Activated T-cell treated with anti-CD3 and anti-CD28 coated beads for 1 hour (primary cell): ENCODE results near the gene HELZ.
A peak's percentile ranks its signal among the peaks of the same experiment; 100 is the strongest.
"Not testable (repeated sequence)": the region's sequence is repeated elsewhere in the genome, so short reads cannot be mapped to it uniquely, and the experiment has no call there.

Source experiments
- DNase-seq: peaks from one replicate; pipeline ENCODE4 v3.0.0-alpha.2; 2020; ENCODE audit warnings: low read depth

The HELZ gene, protein sequence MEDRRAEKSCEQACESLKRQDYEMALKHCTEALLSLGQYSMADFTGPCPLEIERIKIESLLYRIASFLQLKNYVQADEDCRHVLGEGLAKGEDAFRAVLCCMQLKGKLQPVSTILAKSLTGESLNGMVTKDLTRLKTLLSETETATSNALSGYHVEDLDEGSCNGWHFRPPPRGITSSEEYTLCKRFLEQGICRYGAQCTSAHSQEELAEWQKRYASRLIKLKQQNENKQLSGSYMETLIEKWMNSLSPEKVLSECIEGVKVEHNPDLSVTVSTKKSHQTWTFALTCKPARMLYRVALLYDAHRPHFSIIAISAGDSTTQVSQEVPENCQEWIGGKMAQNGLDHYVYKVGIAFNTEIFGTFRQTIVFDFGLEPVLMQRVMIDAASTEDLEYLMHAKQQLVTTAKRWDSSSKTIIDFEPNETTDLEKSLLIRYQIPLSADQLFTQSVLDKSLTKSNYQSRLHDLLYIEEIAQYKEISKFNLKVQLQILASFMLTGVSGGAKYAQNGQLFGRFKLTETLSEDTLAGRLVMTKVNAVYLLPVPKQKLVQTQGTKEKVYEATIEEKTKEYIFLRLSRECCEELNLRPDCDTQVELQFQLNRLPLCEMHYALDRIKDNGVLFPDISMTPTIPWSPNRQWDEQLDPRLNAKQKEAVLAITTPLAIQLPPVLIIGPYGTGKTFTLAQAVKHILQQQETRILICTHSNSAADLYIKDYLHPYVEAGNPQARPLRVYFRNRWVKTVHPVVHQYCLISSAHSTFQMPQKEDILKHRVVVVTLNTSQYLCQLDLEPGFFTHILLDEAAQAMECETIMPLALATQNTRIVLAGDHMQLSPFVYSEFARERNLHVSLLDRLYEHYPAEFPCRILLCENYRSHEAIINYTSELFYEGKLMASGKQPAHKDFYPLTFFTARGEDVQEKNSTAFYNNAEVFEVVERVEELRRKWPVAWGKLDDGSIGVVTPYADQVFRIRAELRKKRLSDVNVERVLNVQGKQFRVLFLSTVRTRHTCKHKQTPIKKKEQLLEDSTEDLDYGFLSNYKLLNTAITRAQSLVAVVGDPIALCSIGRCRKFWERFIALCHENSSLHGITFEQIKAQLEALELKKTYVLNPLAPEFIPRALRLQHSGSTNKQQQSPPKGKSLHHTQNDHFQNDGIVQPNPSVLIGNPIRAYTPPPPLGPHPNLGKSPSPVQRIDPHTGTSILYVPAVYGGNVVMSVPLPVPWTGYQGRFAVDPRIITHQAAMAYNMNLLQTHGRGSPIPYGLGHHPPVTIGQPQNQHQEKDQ (N-terminal part only)

DNA sequence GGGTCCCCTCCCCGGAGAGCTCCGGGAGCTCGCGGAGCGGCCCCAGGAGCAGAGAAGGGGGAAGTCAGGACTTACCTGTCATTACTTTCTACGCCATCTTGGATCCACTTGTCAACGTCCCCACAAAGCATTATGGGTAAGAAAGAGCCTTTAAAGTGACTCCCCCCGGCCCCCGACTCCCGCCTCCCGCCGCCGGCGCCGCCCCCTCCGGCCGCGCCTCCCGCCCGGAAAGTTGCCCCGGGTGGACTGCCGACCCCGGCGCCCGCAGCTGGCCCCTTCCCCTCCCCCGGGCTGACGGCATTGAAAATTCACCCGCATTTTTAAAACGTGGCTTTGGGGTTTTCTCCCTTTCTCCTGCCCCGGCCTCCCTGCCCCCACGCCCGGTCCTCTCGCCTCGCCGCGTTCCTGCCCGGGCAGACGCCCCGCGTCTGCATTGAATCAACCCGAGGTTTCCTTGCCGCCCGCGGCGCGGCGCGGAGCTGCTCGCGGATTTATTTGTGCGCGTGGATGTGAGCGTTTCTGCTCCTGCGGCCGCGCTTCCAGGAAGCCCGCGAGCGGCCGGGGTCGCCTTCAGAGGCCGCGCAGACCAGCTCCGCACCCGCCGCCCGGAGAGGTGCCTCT lies at the start of gene HELZ:
TSS of gene HELZ (minus strand) at position 124 of the 621 bp plus-strand sequence. CDS start 26,392 bp downstream, outside the sequence.
- peak; percentile 52 for DNase-seq

DNA sequence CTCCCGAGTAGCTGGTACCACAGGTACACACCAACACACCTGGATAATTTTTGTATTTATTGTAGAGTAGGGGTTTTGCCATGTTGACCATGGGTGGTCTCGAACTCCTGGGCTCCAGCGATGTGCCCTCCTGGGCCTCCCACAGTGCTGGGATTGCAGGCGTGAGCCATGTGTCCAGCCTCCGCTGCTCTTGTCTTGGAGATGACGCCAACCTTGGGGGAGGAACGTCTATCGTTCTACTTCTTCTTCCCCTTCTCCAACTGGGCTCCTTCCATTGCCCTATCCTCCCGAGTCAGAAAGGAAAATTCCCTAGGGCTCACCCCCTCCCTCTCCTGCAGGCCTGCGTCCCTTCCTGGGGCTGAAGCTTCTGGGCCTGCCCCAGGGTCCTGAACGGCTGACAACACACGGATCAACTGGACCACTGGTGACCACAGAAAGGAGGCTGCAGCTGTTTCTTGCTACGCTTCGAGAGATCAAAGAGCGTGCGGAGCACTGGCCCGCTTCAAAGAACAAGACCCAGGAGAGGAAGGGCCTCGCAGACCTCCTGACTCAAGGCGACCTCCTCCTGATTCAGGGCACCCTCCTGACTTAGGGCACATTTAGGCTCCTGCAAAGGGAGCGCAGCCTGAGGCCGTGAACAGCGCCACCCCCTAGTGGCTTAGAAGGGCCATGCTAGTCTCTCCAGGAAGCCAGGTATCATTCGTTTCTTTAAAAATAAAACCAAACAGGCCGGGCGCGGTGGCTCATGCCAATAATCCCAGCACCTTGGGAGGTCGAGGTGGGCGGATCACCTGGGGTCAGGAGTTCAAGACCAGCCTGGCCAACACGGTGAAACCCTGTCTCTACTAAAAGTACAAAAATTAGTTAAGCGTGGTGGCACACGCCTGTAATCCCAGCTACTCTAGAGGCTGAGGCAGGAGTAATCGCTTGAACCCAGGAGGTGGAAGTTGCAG lies 48.5 kb upstream of the HELZ start:
- peak; percentile 54 for DNase-seq

DNA sequence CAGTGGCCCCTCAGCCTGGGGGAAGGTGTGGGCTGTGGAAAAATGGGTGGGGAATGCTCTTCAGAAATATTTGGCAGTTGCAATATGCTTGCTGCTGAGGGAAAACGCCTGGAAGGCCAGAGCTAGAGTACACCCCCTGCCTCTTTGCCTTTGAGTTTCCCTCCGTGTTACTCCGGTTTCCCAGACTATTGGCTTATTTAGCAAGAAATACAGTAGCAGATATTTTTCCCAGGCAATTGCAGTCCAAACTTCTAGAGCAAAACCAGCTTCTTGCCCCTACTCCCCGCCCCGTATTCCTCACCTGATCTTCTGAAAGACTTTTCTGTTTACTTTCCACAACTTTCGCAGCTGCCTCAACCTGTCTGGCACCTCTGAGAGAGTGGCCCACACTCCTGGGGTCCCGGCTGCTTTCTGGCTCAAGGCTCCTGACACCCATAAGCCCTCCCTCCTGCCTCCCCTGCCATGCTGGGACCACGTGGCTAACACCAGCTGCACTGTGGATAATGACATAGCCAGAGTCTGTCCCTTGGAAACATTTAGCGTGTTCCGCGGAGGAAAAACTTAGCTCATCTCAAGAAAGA lies 45.8 kb upstream of the HELZ start:
- DNase-seq, result no peak

DNA sequence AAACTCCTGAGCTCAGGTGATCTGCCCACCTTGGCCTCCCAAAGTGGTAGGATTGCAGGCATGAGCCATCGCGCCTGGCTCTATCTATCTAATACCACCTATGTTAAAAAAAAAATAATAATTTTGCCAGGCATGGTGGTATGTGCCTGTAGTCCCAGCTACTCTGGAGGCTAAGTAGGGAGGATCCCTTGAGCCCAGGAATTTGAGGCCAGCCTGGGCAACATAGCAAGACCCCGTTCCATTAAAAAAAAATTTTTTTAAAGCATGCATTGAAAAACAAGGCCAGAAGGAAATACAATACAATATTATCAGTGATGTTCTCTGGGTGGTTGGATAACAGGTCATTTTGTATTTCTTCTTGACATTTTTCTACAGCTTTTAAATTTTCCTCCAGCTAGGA lies 45.2 kb upstream of the HELZ start:
- DNase-seq, result no peak

DNA sequence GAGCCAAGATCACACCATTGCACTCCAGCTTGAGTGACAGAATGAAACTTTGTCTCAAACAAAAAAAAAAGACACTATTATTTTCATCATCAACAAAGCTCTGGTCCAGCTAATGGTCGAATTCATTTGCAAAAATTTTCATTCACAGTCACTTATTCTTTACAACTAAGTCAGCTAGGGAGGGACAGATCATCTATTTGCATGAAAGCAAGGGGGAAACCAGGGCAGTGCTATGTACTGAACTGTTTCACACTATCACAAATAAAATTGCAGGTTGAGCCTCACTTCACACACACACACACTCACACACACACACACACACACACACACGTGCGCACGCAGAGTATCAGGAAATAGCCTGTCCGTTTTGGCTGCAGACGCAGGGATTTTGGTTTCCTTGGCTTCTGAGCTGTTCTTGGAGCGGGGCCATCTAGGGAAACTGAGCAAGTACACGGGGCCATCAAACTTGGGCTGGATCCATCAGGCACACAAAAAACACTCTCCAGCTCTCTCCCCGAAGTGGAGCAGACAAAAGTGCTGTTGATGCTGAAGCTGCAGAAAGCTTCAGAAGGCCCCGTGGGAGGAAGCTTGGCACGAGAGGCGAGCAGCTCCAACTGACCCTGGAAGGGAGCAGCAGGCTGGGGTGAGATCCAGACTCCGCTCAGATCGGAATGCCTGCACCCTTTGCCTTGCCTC lies 44.3 kb upstream of the HELZ start:
- DNase-seq, result no peak

DNA sequence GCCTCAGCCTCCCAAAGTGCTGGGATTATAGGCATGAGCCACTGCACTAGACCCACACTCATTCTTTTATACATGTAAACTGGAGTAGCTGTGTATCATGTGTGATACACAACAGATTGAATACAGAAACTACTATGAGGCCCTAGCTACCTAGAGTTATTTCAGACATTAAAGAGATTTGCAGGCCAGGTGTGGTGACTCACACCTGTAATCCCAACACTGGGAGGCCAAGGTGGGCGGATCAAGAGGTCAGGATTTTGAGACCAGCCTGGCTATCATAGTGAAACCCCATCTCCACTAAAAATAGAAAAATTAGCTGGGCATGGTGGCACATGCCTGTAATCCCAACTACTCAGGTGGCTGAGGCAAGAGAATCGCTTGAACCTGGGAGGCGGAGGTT lies 41.8 kb upstream of the HELZ start:
- DNase-seq, result not testable (repeated sequence)

DNA sequence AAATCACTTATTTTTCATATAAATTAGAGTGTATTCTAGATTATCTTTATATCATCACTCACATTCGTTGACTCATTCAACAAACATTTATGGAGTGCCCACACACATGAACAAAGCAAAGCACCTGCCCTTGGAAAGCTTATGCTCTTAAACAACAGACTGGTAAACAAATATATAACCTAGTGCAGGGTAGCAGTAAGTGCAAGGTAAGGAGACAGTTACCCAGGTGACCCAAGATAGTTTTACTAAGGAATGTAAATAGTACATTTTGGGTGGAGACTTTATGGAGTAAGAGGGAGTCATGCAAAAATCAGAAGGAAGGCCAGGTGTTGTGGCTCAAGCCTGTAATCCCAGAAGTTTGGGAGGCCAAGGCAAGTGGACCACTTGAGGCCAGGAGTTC lies 40.4 kb upstream of the HELZ start:
- no peak for DNase-seq

DNA sequence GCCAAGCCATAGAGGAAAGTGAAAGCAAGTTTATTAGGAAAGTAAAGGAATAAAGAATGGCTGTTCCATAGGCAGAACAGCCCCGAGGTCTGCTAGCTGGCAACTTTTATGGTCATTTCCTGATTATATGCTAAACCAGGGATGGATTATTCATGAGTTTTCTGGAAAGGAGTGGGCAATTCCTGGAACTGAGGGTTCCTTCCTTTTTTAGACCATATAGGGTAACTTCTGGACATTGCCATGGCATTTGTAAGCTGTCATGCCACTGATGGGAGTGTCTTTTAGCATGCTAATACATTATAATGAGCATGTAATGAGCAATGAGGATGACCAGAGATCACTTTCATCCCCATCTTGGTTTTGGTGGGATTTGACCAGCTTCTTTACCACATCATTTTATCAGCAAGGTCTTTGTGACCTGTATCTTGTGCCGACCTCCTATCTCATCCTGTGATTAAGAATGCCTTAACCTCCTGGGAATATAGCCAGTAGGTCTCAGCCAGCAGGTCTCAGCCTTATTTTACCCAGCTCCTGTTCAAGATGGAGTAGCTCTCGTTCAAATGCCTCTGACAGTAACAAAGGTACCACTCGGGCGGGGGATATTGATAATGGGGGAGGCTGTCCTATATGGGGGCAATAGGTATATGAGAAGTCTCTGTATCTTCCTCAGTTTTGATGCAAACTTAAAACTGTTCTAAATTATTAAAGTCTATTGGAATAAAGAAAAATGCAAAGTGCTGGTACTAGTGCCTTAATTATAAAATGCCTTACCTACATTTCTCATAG lies 38.9 kb upstream of the HELZ start:
- DNase-seq, result no peak

DNA sequence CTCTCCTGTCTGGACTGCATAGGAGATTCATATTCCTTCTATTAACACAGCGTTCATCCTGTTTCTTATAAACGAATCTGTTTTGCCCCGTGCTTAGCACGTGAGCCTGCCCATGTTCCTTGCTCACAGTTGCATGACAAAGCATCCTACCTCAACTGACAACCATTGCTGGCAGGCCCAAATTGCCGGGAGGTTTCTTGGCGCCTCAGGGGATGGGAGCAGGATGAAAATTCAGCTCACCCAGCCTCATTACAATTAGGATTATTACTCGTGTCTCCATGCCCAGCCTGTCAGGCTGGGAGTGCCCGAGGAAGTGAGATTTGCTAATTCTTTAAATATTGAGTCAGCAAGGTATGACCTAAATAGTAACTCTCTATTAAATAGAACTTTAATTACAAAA lies 36.7 kb upstream of the HELZ start:
- DNase-seq, result no peak

DNA sequence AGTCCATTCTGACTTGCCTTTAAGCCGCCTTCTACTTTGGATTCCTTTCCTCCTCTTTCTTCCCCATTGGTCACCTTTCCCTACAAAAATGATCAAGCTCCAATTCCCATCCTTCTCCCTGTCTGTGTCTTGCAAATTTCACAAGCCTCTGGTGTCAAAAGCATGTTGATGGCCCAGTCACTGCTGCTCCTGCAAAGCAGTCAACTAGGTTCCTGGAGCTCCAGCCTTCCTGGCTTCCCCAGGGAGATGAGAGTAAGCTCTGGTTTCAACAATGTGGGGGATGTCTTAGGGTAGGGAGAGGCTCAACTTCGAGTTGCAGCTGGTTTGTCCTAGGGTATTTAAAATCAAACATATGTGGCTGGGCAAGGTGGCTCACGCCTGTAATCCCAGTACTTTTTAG lies 36.1 kb upstream of the HELZ start:
- DNase-seq, result no peak

DNA sequence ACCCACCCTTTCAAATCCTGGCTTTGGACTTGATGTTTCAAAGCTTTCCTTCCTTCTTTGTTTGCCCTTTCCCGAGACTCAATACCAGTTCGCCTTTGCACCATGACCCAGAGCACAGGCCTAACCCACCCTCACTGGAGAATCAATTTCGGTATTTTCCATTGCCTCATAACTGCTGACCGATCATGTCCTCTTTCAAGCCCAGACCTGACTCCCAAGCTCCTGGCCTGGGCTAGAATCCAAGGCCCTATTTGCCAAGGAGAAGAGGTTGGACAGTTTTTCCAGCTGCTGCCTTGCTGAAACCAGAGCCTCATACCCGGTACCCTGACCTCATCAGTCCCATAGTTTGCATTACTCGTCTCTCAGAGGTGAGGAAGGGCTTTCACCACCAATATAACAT lies 35.3 kb upstream of the HELZ start:
- no peak for DNase-seq

DNA sequence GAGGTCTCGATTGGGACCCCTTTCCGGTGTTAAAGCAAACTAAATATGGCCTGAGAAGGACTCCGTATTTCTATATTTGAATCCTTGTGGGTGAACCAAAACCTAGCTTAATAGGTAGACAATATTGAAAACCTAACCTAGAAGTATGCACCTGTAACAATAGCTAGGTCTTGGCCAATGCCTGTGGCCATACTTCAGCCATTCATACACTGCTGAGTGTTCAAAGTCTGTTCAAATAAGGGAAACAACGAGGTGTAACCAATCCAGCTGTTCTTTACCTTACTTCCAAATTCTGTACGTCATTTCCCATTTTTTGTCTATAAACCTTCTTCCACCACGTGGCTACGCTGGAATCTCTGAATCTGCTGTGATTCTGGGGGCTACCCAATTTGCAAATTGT lies 34.1 kb upstream of the HELZ start:
- no peak for DNase-seq

DNA sequence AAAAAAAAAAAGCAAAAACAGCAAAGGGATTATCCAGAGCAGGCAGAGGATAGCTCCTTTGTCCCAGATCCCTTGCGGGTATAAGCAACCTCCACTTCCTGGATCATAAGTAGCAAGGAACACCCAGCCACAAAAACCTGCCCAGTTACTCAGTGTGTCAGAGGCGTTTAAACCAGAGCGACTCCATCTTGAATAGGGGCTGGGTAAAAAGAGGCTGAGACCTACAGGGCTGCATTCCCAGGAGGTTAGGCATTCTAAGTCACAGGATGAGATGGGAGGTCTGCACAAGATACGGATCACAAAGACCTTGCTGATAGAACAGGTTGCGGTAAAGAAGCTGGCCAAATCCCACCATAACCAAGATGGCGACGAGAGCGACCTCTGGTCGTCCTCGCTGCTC lies 33.4 kb upstream of the HELZ start:
- DNase-seq, result no peak

DNA sequence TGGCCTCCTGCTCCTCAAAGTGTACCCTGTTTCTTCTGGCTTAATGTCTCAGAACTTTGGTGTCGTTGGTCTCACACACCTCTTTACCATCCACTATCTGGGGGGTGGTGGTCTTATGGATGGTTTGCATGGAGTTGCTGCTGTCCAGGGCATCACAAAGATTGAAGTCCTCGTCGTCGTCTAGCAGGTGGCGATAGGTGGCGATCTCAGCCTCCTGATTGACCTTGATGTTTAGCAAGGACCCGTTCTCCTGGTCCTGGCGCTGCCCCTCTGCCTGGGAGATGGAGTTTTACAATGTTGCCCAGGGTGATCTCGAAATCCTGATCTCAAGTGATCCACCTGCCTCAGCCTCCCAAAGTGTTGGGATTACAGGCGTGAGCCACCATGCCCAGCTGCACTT lies 31.1 kb upstream of the HELZ start:
- DNase-seq, result no peak

DNA sequence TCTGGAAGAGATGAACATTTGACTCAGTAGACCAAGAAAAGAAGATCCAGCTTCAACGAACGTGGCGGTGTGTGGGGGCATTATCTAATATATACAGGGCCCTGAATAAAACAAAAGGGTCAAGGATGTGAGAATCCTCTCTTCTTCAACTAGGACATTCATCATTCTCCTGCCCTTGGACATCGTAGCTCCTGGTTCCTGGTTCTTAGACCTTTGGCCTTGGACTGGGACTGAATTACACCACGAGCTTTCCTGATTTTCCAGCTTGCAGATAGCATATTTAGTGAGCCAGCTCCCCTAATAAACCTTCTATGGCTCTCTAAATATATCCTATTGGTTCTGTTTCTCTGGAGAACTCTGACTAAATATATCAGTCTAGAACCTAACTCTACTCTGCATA lies 29.5 kb upstream of the HELZ start:
- no peak for DNase-seq

DNA sequence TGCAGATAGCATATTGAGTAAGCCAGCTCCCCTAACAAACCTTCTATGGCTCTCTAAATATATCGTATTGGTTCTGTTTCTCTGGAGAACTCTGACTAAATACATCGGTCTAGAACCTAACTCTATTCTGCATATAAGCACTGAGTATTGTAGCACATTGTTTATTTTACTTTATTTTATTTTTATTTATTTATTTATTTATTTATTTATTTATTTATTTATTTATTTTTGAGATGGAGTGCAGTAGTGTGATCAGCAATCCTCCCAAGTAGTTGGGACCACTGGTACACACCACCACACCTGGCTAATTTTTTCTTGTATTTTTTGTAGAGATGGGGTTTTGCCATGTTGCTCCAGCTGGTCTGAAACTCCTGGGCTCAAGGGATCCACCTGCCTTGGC lies 28.9 kb upstream of the HELZ start:
- no peak for DNase-seq

DNA sequence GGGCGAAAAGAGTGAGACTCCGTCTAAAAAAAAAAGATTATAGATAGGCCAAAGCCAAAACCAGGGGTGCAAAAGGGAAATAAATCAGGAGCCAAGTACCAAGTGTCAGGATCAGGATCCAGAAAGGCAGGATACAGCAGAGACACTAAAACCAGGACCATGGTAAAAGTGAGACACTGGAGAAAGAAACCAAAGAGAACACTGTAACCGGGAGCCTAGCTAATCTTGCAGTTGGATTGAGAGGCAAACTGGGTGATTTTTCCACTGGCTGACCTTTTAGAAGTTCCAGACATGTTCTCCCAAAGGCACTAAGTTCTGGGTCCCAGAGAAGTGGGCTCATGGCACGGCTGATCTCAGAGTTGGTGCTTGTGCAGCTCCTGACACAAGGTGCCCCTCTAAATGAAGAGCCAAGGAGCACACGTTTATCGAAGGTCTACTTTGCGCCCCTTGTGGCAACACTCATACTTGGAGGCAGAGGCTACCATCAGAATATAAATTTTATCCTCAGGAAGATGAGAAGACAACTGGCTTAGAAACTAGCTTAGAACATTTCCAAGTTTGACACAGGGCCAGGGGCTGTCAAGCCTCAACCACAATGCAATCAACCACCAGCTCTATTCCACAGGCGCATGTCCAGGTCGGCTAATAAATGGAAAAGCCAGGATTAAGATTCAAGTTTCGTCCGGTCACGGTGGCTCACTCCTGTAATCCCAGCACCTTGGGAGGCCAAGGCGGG lies 27.5 kb upstream of the HELZ start:
- DNase-seq, result no peak

DNA sequence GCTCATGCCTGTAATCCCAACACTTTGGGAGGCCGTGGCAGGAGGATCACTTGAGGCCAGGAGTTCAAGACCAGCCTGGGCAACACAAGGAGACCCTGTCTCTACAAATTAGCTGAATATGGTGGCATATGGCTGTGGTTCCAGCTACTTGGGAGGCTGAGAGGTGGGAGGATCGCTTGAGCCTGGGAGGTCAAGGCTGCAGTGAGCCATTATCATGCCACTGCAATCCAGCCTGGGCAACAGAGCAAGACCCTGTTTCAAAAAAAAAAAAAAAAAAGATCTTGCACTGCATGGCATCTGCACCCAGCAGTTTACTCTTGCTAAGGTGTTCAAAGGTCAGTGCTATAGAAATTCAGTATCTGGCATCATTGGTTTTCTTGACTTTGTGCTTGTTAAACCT lies 26.2 kb upstream of the HELZ start:
- DNase-seq, result not testable (repeated sequence)
